Heart left ventricle (tissue), 13 donors: Measurements from ENCODE around the gene IMMP2L.

Experiments used
- CTCF ChIP-seq, 12 donors: fragments of 200-600 bp; sonication (generic) in 4 of 12; IDR thresholded peaks; one replicate each; pipeline versions ENCODE4 v1.5.0 to v1.8.0; 2018 to 2022; ENCODE audit warnings: antibody characterized with exemption in 12 of 12, mild to moderate bottlenecking in 5 of 12
- POLR2A ChIP-seq, 2 donors: fragments of 450-650 bp; IDR thresholded peaks; one replicate each; pipeline ENCODE4 v1.6.1; 2017; ENCODE audit warnings: antibody characterized with exemption in 2 of 2, mild to moderate bottlenecking in 2 of 2, moderate library complexity in 2 of 2
- donor health status: ischemic (EF 13 %, LVEDD 7.1; RV severe dilation, severe dysfunction).
- donor health status: DM: no; HTN: yes; CAD: no.
- donor health status: DM: no; HTN: no; CAD: no.
- donor health status: ischemic (EF 25% LVEDD 6.9; RV normal size, moderate dysfunction).
- donor health status: ischemic (EF 25% LVEDD 5.7; RV mildly dilated, moderate dysfunction).
- donor health status: ischemic (EF 35%, LVEDD 5.7; RV mildly dilated, moderate dysfunction).
- donor health status: nonischemic (EF 11% LVEDD 7.7; RV severe dilation, severe dysfunction).
- donor health status: DM: yes; HTN: yes; CAD: no.
- donor health status: PGD.
- donor health status: ischemic (EF 29% LVEDD 5.4; RV normal size, mild dysfunction).
- donor health status: nonischemic (EF 23%, LVEDD 6.1; RV moderate dilation, normal function).

- TF ChIP-seq POLR2A (IDR thresholded peaks at IDR 0.05) (no peak), CTCF (IDR thresholded peaks at IDR 0.05) (no peak)
Observed at GRCh38 chr7:111492234-111492633, 70.1 kb downstream of the IMMP2L start.
